ENCODE data around the gene PPEF1.
"Not testable (repeated sequence)": the region's sequence is repeated elsewhere in the genome, so short reads cannot be mapped to it uniquely, and the experiment has no call there.

PPEF1 gene

DNA sequence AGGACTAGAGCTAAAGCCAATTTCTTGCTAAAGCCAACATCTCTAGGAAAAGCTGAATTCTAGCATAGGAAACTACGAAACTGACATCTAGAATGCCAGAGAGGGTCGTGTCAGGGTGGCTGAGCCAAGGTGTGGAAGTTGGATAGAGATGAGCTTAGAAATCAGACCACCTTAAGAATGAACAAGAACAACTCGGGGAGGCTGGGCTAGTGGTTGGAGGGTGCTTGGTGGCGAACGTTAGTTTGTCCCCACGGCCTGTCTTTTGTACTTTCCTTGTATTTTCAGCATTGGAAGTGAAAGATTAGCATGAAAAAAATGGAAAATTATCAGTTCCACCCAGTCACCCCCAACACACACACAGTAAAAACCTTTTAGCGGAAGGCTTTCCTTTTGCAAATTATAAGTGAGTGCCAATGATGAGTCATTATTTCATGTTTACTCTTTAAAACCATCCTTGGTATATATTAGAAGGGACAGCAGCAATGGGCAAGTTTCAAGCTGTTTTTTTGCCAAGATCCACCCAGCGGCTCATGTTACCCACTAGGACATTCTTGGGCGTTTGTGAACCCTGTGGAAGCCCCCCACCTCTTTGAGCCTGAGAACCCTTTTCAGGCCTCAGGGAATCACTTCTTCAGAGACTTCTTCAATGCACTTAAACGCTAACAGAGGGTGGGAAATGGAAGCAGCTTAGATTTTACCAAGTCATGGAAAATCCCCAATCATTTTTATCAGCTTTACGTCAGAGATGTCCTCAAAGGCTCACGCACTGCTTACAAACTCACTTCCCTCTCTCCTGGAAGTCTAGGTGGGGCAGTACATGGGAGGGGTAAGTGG, 4.9 kb upstream of the PPEF1 start:
- DNase-seq = no peak

DNA sequence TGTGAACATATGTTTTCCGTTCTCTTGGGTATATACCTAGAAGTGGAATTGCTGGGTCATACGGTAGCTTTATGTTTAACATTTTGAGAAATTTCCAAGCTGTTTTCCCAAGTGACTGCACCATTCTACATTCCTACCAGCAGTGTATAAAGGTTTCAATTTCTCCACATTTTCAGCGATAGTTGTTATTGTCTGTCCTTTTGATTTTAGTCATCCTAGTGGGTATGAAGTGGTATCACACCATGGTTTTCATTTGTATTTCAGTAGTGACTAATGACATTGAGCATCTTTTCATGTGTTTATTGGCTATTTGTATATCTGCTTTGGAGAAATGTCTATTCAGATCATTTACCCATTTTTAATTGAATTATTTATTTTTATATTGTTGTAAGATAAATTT, 2.4 kb downstream of the PPEF1 start:
- DNase-seq = no peak

DNA sequence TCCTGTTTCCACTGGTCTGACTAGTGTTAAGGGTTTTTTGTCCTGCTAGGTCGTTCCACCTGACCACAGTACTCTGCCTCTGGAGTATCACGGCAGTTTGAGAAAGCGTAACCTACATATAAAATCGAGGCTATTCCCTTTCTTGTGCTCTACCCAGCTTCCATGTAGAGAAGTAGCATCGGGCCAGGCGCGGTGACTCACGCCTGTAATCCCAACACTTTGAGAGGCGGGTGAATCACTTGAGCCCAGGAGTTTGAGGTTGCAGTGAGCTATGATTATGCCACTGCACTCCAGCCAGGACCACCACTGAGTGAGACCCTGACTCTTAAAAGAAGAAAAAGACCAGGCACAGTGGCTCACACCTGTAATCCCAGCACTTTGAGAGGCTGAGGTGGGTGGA, 7.5 kb downstream of the PPEF1 start:
- no peak for DNase-seq

DNA sequence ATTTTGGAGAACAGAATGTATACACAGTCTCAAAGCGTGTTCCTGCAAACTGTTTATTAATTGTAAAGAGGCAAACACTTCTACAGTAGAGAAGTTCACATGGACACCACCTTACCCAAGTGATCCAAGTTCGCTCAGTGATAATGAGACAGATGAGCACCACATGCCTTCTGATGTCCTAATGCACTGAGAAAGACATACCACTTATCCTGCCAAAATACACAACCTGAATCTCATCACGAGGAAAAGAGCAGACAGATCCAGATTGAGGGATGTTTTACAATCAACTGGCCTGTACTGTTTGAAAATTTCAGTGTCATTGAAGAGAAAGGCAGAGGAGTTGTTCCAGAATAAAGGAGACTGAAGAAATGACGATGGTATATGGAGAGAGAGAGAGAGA, 12.4 kb downstream of the PPEF1 start:
- DNase-seq = no peak

DNA sequence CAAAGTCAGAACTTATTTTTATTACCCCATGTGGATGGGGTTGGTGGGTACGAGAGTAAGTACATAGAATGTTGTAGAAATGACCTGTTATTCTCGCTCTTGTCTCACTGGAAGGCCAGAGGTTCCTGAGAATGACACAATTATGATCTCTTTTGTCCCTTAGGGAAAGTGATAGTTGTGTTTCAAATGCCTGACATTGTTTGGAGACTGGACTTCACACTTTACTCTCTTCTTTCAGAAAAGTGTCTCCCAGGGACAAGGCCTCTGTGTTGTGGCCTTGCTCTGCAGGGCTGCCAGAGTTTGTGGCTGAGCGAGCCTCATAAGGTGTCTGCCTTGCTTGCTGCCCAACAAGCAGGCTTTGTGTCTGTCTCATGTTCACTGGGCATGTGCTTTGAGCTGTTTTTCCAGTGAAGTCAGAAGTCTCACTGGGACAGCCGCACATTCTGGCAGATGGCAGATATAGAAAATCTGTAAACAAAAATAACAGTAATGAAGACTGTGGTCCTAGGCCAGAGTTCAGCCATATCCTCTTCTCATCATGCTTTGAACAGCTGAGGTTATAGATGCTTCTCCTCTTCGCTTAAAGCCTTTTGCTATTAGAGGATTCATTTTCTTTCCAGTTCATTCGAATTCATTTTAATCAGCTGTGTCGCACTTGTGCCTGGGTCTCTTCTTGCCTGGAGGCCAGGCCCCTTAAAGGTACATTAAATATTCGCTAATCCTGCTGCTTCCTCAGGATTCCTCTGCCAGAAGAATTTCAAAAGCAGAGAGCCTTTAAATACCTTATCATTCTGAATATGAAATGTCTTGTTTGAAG, 14.4 kb downstream of the PPEF1 start:
- no peak for DNase-seq

DNA sequence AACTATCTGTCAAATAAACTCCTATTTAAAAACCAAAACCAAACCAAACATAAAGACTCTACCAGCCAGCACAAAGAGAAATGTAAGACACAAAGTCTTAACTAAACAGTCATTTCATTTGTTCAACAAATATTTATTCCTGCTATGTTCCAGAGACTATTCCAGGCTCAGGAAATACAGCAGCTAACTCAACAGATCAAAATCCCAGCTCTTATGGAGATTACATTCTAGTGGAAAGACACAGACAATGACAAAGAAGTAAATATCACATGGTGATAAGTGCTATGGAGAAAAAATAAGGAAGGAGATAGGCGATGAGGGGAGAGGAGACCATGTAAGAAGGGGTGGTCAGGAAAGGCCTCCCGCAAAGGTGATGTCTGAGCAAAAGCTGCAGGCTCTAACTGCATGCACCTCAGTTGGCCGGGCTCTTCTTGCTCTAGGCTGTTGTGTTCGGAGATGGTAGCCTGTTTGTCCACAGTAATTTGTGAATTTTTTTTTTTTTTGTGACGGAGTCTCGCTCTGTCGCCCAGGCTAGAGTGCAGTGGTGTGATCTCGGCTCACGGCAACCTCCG, 15.1 kb downstream of the PPEF1 start:
- DNase-seq = no peak

DNA sequence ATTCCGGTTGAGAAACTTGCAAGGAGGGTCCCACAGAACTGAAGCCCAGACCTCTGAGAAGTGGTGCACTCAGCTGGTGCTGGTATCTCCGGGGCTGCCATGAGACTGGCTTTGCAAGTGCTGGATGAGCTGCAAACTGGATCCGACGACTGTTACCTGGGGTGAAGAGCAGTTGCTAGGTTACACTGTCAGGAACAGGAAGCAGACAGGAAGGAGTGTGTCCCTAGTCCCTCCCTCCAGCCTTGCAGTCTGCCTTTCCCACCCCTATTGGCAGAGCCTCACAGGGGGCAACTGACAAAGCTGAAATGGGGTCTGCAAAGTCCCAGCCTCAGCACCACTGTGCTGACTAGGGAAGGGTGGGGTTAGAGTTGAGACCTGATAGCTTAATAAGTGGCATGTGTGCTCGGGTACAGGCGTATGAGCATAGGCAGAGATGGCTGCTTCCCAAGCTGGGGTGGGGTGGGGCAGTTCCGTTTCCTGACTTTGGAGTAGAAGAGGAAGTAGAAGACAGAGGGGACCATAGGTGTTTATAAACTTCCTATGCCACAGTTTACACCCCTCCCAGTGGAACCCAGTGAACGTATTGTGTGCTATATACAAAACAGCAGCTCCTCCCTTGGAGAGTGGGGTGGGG, 18.0 kb downstream of the PPEF1 start:
- no peak for DNase-seq

DNA sequence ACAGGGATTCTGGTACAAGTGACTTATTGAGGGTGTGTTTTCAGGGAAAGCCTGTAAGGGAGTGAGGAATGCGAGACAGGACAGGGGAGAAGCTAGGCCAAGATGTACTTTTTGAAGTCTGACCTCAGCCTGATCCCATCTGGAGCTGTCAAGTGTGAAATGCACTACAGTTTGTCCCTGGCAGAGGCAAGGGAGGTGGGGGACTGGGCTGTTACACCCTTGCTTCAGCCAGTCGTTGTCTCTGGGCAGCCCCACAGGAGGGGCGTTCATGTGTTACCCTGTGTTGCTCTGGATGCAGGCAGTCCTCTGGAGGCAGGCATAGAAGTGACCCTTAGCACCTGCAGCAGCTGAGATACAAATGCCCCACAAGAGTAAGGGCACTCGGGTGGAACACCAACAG, 25.8 kb downstream of the PPEF1 start:
- no peak for DNase-seq

DNA sequence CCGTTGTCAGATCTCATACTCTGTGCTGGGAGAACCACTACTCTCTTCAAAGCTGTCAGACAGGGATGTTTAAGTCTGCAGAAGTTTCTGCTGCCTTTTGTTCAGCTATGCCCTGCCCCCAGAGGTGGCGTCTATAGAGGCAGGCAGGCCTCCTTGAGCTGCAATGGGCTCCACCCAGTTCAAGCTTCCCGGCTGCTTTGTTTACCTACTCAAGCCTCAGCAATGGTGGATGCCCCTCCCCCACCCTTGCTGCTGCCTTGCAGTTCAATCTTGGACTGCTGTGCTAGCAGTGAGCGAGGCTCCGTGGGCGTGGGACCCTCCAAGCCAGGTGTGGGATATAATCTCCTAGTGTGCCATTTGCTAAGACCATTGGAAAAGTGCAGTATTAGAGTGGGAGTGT, 32.2 kb downstream of the PPEF1 start:
- DNase-seq = not testable (repeated sequence)

DNA sequence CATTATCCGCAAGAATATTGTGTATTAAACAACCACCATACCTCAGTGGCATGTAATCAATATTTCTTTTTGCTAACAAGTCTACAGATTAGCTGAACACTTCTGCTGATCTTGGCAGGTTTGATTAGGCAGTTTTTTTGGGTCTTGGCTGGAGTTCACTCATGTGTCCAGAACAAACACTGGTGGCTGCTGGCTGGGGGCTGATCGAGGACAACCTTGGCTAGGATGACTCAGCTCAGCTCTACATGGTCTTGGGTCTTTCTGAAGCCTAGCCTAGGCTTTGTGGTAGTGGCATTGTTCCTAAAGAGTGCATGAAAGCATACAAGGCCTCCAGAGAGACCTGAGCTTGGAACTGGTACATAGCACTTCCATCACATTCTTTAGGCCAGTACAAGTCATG, 41.1 kb downstream of the PPEF1 start:
- DNase-seq = no peak

DNA sequence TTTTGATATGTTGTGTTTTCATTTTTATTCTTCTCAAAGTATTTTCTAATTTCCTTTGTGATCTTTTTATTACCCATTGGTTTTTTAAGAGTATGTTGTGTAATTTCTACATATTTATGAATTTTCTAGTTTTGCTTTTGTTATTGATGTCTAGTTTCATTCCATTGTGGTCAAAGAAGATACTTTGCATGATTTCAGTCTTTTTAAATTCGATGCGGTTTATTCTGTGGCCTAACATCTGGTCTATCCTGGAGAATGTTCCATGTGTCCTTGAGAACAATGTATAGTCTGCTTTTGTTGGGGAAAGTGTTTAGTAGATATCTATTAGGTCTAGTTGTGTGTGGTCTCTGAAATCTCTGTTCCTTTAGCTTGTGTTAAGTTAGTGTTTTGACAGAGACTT, 46.2 kb downstream of the PPEF1 start:
- DNase-seq = no peak

DNA sequence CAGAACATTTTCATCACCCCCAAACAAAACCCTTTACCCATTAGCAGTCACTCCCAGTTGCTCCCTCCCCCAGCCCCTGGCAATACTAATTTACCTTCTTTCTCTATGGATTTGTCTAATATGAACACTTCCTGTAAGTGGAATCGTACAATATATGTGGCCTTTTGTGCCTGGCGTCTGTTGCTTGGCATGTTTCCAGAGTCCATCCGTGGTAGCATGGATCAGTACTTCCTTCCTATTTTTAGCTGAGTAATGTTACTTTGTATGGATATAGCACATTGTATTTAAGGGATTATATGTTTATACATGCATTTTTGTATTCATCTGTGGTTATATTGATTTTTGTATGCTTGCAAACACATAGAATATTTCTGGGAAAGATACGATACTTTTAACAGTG, 48.2 kb downstream of the PPEF1 start:
- no peak for DNase-seq

DNA sequence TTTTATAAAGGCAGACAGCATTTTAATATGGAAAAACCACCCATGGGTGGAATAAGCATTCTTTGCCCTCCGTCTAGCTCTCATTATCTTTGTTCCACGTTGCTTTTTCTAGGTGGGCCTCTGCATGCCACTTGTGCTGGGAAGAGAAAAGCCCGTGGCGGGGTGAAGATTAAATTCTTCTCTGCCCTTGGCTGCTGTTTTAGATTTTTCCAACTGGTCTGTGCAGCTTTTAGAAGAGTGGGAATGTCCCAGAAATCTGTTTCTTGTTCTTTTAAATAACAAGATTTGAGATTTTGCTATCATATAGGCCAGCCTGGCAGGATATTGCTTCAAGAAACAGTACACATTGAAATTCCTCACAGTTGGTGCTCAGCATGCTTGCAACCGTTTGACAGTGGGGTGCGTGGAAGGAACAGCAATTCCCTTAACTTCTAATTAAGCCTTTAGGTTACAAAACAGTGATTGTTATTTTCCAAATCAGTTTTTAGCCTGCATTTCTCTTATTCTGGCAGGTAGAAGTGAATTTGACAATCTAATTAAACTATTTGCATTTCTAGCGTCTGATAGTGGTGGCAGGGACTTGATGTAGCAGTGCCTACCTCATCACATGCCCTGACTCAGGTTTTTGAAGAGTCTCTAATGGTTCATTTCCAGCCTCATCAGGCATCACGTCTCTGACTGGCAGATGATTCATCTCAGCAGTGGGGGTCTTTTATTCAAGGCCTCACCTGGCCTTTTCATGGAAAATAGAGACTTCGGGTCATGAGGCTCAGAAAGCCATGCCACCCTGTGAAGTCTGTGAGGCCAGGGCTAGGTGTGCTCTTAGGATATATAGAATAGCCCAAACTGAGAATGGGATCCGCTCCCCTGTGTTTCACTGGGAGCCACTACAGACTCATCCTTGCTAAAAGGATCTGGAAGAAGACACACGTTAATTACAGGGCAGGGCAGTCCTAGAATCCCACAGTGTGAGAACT, 50.8 kb downstream of the PPEF1 start:
- DNase-seq = no peak

DNA sequence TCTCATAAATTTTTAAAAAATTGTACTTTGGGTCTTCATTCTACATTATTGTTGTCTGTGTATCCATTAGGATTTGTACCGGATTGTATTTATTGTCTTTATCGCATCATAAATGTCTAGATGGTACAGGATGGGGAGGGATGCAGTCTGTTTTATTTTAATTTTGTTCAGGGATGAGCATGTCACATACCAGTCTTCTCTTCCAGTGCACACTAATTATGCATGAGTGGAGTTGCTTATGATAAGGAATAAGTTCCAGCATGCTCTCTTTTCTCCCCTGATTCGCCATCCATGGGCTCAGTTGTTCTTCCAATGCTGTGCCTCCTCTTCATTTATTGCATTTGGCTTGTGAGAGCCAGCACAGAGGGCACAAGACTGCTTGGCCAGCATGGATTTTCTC, 54.3 kb downstream of the PPEF1 start:
- no peak for DNase-seq

DNA sequence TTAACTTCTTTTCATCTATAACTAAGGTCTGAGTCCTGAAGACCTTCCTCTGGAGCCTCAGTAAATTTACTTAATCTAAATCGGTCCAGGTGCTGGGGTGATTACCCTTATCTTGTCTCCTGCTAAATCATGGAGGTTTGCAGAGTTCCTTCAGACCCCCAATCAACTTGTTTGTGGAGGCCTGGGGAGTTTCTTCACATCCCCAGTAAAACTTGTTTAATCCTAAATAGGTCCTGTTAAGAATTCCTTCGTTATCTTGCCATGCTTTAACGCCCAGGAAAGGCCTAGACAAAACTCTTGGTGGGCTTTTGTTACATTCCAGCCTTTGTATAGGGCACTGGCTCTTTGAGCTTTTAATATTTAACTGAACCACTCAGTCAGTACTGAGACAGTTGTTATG, 55.7 kb downstream of the PPEF1 start:
- not testable (repeated sequence) for DNase-seq

DNA sequence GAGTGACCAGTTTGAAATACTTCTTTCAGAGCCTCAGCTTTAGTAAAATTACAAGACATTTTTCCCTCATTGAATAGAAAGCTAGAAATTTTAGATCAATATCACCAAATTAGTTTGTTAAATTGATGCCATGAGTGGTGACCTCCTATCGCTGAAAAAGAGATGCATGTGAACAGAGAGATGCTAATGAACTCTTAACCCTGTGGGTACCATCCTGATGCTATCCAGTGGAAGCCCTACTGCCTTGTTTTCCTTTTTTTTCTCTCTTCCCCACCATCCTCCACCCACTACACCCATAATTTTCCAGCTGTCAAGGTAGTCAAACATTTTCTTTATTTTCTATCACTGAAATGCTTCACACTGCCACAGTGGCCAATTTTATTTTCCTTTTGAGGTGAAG, 61.9 kb downstream of the PPEF1 start:
- DNase-seq = no peak

DNA sequence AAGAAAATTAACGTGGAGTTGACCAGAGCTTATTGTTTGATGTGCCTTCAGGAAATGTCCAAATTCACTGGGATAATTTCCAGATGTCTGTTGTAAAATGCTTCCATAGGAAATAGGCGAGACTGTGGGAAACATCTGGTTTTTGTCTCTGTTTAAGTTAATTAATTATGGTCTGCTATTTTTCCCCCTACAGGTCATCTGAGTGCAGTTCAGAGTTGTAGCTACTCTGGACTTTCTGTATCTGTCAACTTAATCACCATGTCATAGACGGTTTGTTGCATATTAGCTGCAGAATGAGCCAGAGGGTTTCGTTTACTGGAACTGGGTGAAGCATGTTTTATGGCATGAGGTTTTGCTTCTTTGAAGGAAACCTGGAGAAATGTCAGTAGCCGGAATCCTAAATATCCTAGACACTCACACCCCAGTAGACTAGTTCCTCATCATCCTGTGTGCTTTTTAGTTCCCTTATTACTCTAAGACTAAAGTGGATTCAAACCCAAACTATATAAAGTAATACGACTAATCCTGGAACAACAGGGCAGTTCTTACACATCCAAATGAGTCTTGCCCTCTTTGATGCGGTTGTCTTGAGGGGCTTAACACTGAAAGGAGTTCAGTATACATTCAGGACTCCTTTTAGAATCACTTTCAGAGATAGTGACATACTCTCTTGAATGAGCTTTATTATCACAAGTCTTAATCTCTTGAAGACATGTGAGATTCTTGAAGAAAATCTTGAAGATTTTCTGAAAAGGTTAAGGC, 62.5 kb downstream of the PPEF1 start:
- no peak for DNase-seq

DNA sequence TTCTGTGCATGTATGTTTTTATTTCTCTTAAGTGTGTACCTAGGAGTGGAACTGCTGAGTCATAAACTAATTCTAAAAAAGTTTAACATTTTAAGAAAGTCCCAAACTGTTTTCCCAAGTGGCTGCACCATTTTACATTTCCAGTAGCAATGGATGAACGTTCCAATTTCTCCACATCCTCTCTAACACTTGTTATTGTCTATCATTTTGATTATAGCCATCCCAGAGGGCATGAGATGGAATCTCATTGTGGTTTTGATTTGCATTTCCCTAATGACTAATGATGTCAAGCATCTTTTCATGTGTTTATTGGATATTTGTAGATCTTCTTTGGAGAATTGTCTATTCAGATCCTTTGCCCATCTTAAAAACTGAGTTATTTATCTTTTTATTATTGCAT, 82.5 kb downstream of the PPEF1 start:
- no peak for DNase-seq

DNA sequence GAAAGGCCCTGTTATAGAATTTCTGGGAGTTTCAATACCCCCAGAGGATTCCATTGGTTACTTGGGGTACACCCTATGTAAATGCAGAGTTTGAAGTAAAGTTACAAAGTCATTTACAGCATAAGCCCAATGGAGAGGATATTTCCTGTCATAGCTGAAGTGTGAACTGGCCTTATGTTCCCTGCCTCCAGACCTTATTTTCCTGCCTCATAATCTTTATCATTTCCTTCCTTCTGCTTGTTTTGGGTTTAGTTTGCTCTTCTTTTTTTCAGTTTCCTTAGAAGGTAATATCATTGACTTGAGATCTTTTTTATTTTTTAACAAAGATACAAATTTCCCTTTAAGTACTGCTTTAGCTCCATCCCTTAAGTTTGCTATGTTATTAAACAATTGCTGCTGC, 85.4 kb downstream of the PPEF1 start:
- DNase-seq = no peak

DNA sequence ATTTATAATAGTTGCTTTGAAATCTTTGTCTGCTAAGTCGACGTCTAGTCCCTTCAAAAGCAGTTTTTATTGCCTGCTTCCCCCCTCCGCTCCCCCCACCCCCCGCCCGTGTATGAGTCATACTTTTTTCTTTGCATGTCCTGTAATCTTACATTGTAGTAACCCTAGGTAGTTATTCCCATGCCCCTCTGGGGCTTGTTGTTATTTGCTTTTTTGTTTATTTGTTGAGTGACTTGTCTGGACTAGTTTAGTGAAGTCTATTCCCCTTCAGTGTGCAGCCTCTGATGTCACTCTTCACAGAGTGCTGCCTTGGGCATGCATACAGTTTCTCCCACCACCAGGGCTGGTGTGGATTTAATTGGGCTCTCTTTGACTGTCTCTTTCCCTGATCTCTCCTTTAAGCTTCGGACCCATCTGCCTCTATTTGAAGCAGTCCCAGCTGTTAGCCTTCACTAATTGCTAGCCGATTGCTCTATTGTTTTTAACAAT, 86.2 kb downstream of the PPEF1 start:
- no peak for DNase-seq

DNA sequence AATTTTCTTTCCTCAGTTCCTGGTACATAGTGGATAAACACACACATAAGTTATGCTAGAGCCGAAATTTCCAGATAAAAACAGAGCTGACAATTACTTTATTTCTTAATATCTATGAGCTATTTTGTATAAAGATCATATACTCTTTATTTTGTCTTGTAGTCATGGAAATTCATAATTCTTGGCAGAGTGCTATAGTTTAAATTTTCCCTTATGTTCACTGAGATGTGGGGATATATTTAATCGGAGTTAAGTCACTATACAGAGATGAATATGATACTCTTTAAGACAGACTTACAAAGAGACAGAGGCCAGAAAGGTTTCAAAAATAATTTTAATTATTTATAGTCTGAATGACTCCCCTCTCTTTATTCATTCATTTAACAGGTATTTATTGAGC, 89.7 kb downstream of the PPEF1 start:
- no peak for DNase-seq

All from CD4-positive, alpha-beta T cell treated with Interleukin-4 for 4 hours (primary cell).